Karpas-422 (cell line): ENCODE data around the gene TEX44. TPM values are rescaled to one million over a fixed set of nuclear protein-coding genes. Genes with fewer than 3 reads are reported as not detected.
A peak's percentile ranks its signal among the peaks of the same experiment; 100 is the strongest.

ENCODE experiments used
- DNase-seq: peaks from one replicate; pipeline ENCODE4 v3.0.0-alpha.2; 2015
- H2AFZ ChIP-seq: fragments of 200-600 bp; sonication (generic); 2 replicates; pipeline ENCODE4 v1.6.1; 2014; ENCODE audit warnings: antibody characterized with exemption, low read length, mixed read lengths
- H3K27ac ChIP-seq: fragments of 200-600 bp; sonication (generic); 2 replicates; pipeline ENCODE4 v1.5.1; 2014; ENCODE audit warnings: mild to moderate bottlenecking, low read length, moderate library complexity
- H3K27me3 ChIP-seq: fragments of 200-600 bp; sonication (generic); 2 replicates; pipeline ENCODE4 v1.6.1; 2014; ENCODE audit warnings: low read length, mixed read lengths
- H3K36me3 ChIP-seq: fragments of 200-600 bp; sonication (generic); 2 replicates; pipeline ENCODE4 v1.6.1; 2014; ENCODE audit warnings: low read length, mixed read lengths; ENCODE audit not compliant: insufficient read depth
- H3K4me1 ChIP-seq: fragments of 200-600 bp; sonication (generic); 2 replicates; pipeline ENCODE4 v1.6.1; 2014; ENCODE audit warnings: mild to moderate bottlenecking, low read length, mixed read lengths
- H3K4me2 ChIP-seq: fragments of 200-600 bp; sonication (generic); 2 replicates; pipeline ENCODE4 v1.6.1; 2014; ENCODE audit warnings: low read length, low read depth, mild to moderate bottlenecking; ENCODE audit not compliant: poor library complexity, severe bottlenecking
- H3K4me3 ChIP-seq: fragments of 200-600 bp; sonication (generic); 2 replicates; pipeline ENCODE4 v1.5.1; 2014; ENCODE audit warnings: mild to moderate bottlenecking, antibody characterized with exemption, low read length, mixed read lengths
- H3K79me2 ChIP-seq: fragments of 200-600 bp; sonication (generic); 2 replicates; pipeline ENCODE4 v1.6.1; 2014; ENCODE audit warnings: mild to moderate bottlenecking, low read length, mixed read lengths
- H3K9ac ChIP-seq: fragments of 200-600 bp; sonication (generic); 2 replicates; pipeline ENCODE4 v1.6.0; 2014; ENCODE audit warnings: low read length
- H3K9me2 ChIP-seq: fragments of 200-600 bp; sonication (generic), shearing (Covaris generic); replicated peaks from 2 replicates; pipeline ENCODE4 v1.6.0; 2014; ENCODE audit warnings: mild to moderate bottlenecking, low read length, moderate library complexity; ENCODE audit not compliant: insufficient read depth
- H3K9me3 ChIP-seq: fragments of 300-700, 200-600 bp; sonication (generic); 2 replicates; pipeline ENCODE4 v1.6.1; 2014; ENCODE audit warnings: low read length, mixed read lengths
- H4K20me1 ChIP-seq: fragments of 200-600 bp; sonication (generic); 2 replicates; pipeline ENCODE4 v1.6.1; 2014; ENCODE audit warnings: mild to moderate bottlenecking, antibody characterized with exemption, low read length, low read depth; ENCODE audit not compliant: insufficient read depth
- total RNA-seq: library from RNA; depleted of rRNA; stranded (reverse); fragments of >200 nt; shearing (Covaris generic); gene quantifications from 2 replicates; pipeline ENCODE4 v1.2.3, GENCODE V29; 2014; ENCODE audit warnings: low replicate concordance

Gene TEX44
- total RNA-seq, 1 experiment from 2014 or later = not detected

DNA sequence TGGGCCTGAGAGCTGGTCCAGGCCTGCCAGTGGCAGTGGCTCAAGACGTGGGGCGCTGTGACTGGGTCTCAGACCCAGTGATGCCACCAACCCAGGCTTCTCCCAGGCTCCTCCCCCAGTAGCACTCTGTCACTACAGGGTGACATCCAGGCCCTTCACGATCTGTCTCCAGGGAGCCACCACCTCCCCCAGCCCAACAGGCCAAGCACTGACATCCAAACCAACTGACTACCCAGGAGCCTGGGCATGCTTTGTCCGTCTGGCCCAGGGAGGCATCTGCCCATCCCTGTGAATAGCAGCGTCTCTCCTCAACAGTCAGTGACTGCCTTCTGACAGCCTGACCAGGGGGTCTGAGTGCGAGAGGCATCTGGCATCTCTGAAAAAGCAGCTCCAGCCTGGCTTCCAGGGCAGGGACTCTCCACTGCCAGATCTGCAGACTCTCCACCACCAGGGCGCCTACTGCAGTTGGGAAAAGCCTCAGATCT lies 13.0 kb downstream of the TEX44 start:
- Histone ChIP-seq H3K4me3 (peak overlapping the region; percentile 61; the same call in 1 of the 2 replicates), H3K36me3 (no peaks in the 10 kb centered on the region), H3K9me3 (no peaks in the 10 kb centered on the region), H2AFZ (no peak overlapping the region), H3K27me3 (no peaks in the 10 kb centered on the region), H3K9me2 (no peaks in the 10 kb centered on the region), H4K20me1 (no peaks in the 10 kb centered on the region), H3K4me1 (peaks cover 47% of the 10 kb centered on the region), H3K4me2 (peak overlapping the region; percentile 82), H3K27ac (peak overlapping the region; percentile 94), H3K9ac (peak overlapping the region; percentile 85), H3K79me2 (no peaks in the 10 kb centered on the region)
- peak; percentile 88 for DNase-seq

DNA sequence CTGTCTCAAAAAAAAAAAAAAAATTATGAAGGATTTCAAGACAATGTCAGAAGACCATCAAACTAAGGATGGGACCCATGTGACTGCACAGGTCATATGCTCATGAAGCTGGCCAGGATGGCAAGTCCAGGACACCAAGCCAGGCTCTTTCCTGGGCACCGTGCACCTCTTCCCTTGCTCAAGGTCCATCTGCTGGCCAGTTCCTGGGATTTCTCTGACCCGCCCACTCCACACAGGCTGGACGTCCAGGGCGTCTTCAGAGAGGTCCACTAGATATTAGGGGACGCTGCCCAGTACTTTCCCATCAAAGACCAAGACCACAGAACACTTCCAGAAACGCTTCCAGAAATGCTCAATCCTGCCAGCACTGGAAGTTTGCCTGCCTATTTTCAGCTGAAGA lies 14.3 kb downstream of the TEX44 start:
- Histone ChIP-seq H3K27ac (no peak overlapping the region), H3K27me3 (no peaks in the 10 kb centered on the region), H3K9ac (0 out of 2 replicates have a peak overlapping the region, but pooled peaks have one; percentile 10), H4K20me1 (no peaks in the 10 kb centered on the region), H3K9me2 (no peaks in the 10 kb centered on the region), H3K4me1 (peaks cover 52% of the 10 kb centered on the region), H3K79me2 (no peaks in the 10 kb centered on the region), H2AFZ (no peak overlapping the region), H3K36me3 (no peaks in the 10 kb centered on the region), H3K9me3 (no peaks in the 10 kb centered on the region), H3K4me3 (no peak overlapping the region), H3K4me2 (no peak overlapping the region)
- no peak for DNase-seq

DNA sequence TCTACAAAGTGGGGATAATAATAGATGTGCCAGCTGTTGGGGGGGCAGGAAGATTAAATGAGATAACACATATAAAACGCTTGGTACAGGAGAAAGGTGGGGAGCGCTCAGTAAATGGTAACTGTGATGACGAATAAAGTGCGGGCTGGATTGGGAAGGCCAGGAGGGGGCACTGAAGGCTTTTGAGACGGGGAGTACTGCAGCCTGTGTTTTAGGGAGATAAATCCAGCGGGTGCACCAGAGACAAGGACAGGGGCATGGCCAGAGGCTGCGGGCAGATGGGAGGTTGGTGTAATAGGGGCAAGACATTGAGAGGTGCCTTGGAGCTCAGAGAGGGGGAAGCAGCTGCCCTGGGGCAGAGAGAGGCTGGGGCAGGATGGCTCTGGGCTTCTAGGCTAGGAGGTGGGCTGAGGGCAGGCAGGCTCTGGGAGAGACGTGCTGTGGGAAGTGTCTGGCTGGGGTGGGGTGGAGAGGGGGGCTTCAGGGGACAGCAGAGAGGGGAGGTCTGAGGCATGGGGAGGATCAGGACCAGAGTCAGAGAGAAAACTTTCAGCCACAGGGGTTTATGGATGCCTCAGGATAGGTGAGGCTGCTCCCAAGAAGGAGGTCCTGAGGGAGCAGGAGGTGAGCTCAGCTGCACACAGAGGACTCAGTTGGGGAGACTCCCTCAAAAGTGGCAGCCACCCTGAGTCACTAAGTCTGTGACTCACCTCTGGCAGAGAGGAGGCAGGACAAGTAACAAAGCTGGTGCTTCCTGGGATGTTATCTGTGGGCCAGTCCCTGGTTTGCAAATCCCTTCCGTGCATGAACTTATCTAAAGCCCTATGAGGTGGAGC lies 18.8 kb downstream of the TEX44 start:
- Histone ChIP-seq H3K9me3 (no peaks in the 10 kb centered on the region), H3K27me3 (no peaks in the 10 kb centered on the region), H3K79me2 (no peaks in the 10 kb centered on the region), H2AFZ (0 out of 2 replicates have a peak overlapping the region, but pooled peaks have one; percentile 68), H3K4me3 (no peak overlapping the region), H3K27ac (peak overlapping the region; percentile 96), H3K9me2 (no peaks in the 10 kb centered on the region), H3K4me2 (peak overlapping the region; percentile 46), H3K9ac (peak overlapping the region; percentile 54), H4K20me1 (no peaks in the 10 kb centered on the region), H3K4me1 (peaks cover 45% of the 10 kb centered on the region), H3K36me3 (no peaks in the 10 kb centered on the region)
- peak; percentile 65 for DNase-seq

DNA sequence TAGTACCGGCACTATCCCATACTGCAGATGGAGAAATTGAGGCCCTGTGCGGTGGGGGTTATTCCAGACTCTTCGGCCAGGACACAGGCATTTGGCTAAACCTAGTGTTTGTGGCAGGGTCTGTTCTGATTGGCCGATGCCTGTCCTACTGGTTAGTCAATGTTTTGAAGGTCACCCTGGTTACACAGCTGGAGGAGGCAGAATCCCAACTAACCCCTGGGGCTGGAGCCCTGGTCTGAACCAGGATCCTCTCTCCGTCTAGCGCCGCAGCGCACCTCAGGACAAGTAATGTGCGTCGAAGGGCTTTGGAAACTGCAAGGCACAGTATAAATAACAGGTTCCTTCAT lies 19.4 kb downstream of the TEX44 start:
- Histone ChIP-seq H3K36me3 (no peaks in the 10 kb centered on the region), H3K27me3 (no peaks in the 10 kb centered on the region), H3K9me2 (no peaks in the 10 kb centered on the region), H2AFZ (peak overlapping the region; percentile 42; the same call in 1 of the 2 replicates), H3K27ac (peak overlapping the region; percentile 96), H3K9ac (peak overlapping the region; percentile 54), H3K79me2 (no peaks in the 10 kb centered on the region), H3K4me2 (peak overlapping the region; percentile 46), H3K9me3 (no peaks in the 10 kb centered on the region), H3K4me3 (no peak overlapping the region), H4K20me1 (no peaks in the 10 kb centered on the region), H3K4me1 (peaks cover 45% of the 10 kb centered on the region)
- DNase-seq = no peak

DNA sequence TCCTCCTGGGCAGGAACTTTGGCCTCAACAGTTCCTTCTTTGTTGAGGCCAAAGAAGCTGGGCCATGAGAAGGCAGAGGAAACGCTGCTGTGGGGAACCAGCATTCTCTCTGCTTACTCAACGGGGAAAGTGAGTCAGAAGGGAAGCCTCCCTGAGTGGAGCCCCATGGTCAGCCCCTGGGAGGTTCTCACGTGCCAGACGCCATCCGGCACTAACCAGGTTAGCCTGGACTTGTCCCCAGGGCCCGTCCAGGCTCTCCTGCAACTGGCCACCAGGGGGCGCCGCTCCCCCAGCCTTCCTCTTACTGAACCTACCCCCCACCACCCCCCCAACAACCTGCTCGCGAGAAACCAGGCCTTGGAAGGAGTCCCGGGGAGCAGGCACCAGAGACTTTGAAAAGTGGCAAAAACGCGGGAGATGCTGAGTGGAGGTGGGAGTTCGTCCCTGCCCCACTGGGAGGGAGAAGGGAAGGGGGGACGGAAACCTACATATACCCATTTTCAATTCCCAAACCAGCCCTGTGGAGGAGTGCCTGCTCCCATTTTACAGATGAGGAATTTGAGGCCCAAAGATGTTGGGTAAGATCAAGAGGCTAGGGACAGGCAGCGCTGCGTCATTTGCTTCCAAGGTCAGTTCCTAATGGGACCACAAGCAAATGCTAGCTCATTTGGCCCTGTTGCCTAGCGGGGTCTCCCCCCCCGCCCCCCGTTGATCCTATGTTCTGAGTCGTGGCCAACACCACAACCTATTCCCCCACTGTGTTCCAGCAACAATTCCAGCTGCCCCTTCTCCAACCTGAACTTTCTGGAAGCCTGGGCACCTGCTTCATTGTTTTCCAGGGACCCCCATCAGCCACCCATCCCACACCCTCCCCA lies 20.0 kb downstream of the TEX44 start:
- H2AFZ ChIP-seq = peak overlapping the region; percentile 42; the same call in 1 of the 2 replicates
- H3K4me3 ChIP-seq = peak overlapping the region; percentile 63
- H3K4me1 ChIP-seq = peaks cover 45% of the 10 kb centered on the region
- peak overlapping the region; percentile 86 for H3K9ac ChIP-seq
- H4K20me1 ChIP-seq = no peaks in the 10 kb centered on the region
- DNase-seq = peak; percentile 97
- H3K9me3 ChIP-seq = no peaks in the 10 kb centered on the region
- no peaks in the 10 kb centered on the region for H3K36me3 ChIP-seq
- peak overlapping the region; percentile 77 for H3K4me2 ChIP-seq
- no peaks in the 10 kb centered on the region for H3K79me2 ChIP-seq
- H3K27me3 ChIP-seq = no peaks in the 10 kb centered on the region
- peak overlapping the region; percentile 96 for H3K27ac ChIP-seq
- H3K9me2 ChIP-seq = no peaks in the 10 kb centered on the region

DNA sequence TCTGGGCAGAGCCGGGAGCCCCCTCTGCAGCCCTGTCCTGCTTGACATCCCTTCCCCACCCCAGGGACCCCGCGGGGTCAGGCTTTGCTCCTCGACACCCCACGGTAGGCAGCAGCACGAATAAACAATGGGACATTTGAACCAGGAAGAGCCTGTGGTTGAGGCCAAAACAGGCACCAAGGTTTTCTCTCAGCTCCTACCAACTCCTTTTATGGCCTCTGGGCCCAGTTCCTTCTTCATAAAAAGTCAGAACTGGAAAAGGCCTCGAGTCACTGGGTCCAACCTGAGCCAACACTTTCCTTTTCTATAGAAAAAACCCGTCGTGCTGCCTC lies 20.6 kb downstream of the TEX44 start:
- Histone ChIP-seq H3K9ac (peak overlapping the region; percentile 86), H3K36me3 (no peaks in the 10 kb centered on the region), H3K9me2 (no peaks in the 10 kb centered on the region), H3K9me3 (no peaks in the 10 kb centered on the region), H3K27me3 (no peaks in the 10 kb centered on the region), H3K4me1 (peaks cover 45% of the 10 kb centered on the region), H3K79me2 (no peaks in the 10 kb centered on the region), H2AFZ (0 out of 2 replicates have a peak overlapping the region, but pooled peaks have one; percentile 23), H4K20me1 (no peaks in the 10 kb centered on the region), H3K4me2 (peak overlapping the region; percentile 77), H3K4me3 (peak overlapping the region; percentile 63), H3K27ac (peak overlapping the region; percentile 96)
- no peak for DNase-seq

DNA sequence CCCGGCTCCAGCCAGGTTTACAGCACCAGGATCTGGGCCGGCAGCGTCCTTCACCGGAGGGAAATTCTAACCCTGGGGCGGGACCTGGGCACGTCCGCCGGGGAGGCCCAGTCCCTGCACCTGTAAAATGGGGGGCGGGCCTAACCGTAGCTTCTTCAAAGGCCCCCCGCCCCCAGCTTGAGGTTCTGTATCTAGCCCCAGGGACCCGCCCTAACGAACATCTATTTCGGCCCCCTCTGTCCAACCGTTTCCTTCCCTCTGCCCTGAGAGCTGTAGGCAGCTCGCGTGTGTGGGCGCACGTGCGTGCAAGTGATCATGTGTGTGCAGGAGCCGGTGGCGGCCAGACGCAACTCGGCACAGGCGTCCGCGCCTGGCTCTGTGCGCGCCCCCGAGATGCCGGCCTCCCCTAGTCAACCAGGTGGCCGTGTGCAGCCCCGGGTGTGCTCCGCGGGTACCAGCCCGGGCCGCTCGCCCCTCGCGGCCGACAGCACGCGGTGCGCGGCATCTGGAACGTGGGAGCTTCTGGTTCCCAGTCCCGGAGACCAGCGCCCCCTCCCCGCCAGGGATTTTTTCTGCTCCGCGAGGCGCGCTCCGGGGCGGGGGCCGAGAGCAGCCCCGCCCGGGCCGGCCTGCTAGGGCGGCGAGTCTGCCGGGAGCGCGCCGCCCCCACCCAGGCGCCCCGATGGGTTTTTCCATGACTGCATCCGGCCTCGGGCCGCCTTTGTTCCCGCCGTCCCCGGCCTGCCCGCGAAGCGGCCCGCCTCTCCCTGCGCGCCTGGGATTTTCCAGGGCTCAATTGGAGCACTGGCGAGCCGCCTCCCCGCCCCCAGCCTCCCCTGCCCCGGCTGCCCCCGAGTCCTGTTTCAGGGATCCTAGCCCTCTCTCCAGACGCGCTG lies 21.2 kb downstream of the TEX44 start:
- Histone ChIP-seq H3K4me1 (peaks cover 45% of the 10 kb centered on the region), H4K20me1 (no peaks in the 10 kb centered on the region), H3K27me3 (no peaks in the 10 kb centered on the region), H3K9ac (peak overlapping the region; percentile 86), H2AFZ (peak overlapping the region; percentile 97; the same call in 1 of the 2 replicates), H3K79me2 (no peaks in the 10 kb centered on the region), H3K27ac (peak overlapping the region; percentile 96), H3K4me2 (peak overlapping the region; percentile 77), H3K9me3 (no peaks in the 10 kb centered on the region), H3K4me3 (peak overlapping the region; percentile 63), H3K9me2 (no peaks in the 10 kb centered on the region), H3K36me3 (no peaks in the 10 kb centered on the region)
- peak; percentile 96 for DNase-seq
